ENCODE results near the gene CLBA1.
"Not testable (repeated sequence)": the region's sequence is repeated elsewhere in the genome, so short reads cannot be mapped to it uniquely, and the experiment has no call there.

Gene CLBA1

GRCh38 chr14:105026033-105026785, 40.6 kb downstream of the CLBA1 start:
- H3K27ac ChIP-seq = peak overlapping the region; percentile 82
- no peak for TF ChIP-seq ZFX (IDR thresholded peaks at IDR 0.05; ENCODE audit: borderline replicate concordance)
- TF ChIP-seq CTCF (IDR thresholded peaks at IDR 0.05) = no peak

- peak overlapping the region; percentile 82 for H3K27ac ChIP-seq
- no peak for TF ChIP-seq CTCF (IDR thresholded peaks at IDR 0.05)
- no peak for TF ChIP-seq ZFX (IDR thresholded peaks at IDR 0.05; ENCODE audit: borderline replicate concordance)
These were observed 41.4 kb downstream of the CLBA1 start for GRCh38 chr14:105026802-105027563.

- peak overlapping the region; percentile 82 for H3K27ac ChIP-seq
These were observed 42.1 kb downstream of the CLBA1 start for GRCh38 chr14:105027718-105028117.

- no peak for TF ChIP-seq CTCF (IDR thresholded peaks at IDR 0.05)
- TF ChIP-seq ZFX (IDR thresholded peaks at IDR 0.05; ENCODE audit: borderline replicate concordance) = no peak
- H3K27ac ChIP-seq = peak overlapping the region; percentile 82
These were observed 42.8 kb downstream of the CLBA1 start for GRCh38 chr14:105028251-105028927.

- TF ChIP-seq CTCF (IDR thresholded peaks at IDR 0.05) = no peak
- TF ChIP-seq ZFX (IDR thresholded peaks at IDR 0.05; ENCODE audit: borderline replicate concordance) = no peak
- no peak overlapping the region for H3K27ac ChIP-seq
These were observed 43.8 kb downstream of the CLBA1 start for GRCh38 chr14:105029402-105029801.

- no peak overlapping the region for H3K27ac ChIP-seq
- TF ChIP-seq ZFX (IDR thresholded peaks at IDR 0.05; ENCODE audit: borderline replicate concordance) = no peak
- TF ChIP-seq CTCF (IDR thresholded peaks at IDR 0.05) = no peak
These were observed 44.6 kb downstream of the CLBA1 start for GRCh38 chr14:105030194-105030593.

- H3K27ac ChIP-seq = no peak overlapping the region
- TF ChIP-seq CTCF (IDR thresholded peaks at IDR 0.05) (no peak), ZFX (IDR thresholded peaks at IDR 0.05; ENCODE audit: borderline replicate concordance) (no peak)
These were observed 45.3 kb downstream of the CLBA1 start for GRCh38 chr14:105030836-105031396.

GRCh38 chr14:105032451-105032901, 46.9 kb downstream of the CLBA1 start:
- H3K27ac ChIP-seq = not testable (repeated sequence)

- not testable (repeated sequence) for H3K27ac ChIP-seq
These were observed 47.9 kb downstream of the CLBA1 start for GRCh38 chr14:105033412-105033900.

Measured in 22Rv1 (cell line).